AG08395 (cell line): ENCODE data around the gene OCA2.

Experiments
- DNase-seq: peaks from one replicate; pipeline ENCODE4 v3.0.0; 2012; ENCODE audit warnings: mixed read lengths, low spot score

Gene OCA2

GRCh38 chr15:28120359-28120640 lies 21.2 kb upstream of the OCA2 start:
- no peak for DNase-seq

- no peak for DNase-seq
Measured at GRCh38 chr15:28118531-28118930, 19.4 kb upstream of the OCA2 start.

- no peak for DNase-seq
Measured at GRCh38 chr15:28118083-28118482, 19.0 kb upstream of the OCA2 start.

GRCh38 chr15:28117432-28117990 lies 18.4 kb upstream of the OCA2 start:
- DNase-seq, result no peak

- no peak for DNase-seq
Measured at GRCh38 chr15:28116521-28117431, 17.7 kb upstream of the OCA2 start.

- DNase-seq, result no peak
Measured at GRCh38 chr15:28115871-28116270, 16.8 kb upstream of the OCA2 start.

- DNase-seq, result peak; percentile 87
Measured at GRCh38 chr15:28114721-28115622, 15.9 kb upstream of the OCA2 start.

GRCh38 chr15:28114114-28114455 lies 15.0 kb upstream of the OCA2 start:
- DNase-seq, result no peak

- no peak for DNase-seq
Measured at GRCh38 chr15:28113394-28114113, 14.4 kb upstream of the OCA2 start.

- DNase-seq, result no peak
Measured at GRCh38 chr15:28112962-28113361, 13.8 kb upstream of the OCA2 start.

GRCh38 chr15:28112101-28112760 lies 13.1 kb upstream of the OCA2 start:
- DNase-seq, result no peak

- DNase-seq, result no peak
Measured at GRCh38 chr15:28111543-28111942, 12.4 kb upstream of the OCA2 start.

GRCh38 chr15:28110481-28110881 lies 11.4 kb upstream of the OCA2 start:
- DNase-seq, result no peak

- no peak for DNase-seq
Measured at GRCh38 chr15:28109626-28110455, 10.7 kb upstream of the OCA2 start.

GRCh38 chr15:28107904-28108275 lies 8.8 kb upstream of the OCA2 start:
- no peak for DNase-seq

GRCh38 chr15:28107111-28107903 lies 8.2 kb upstream of the OCA2 start:
- peak; percentile 24 for DNase-seq

- peak; percentile 40 for DNase-seq
Measured at GRCh38 chr15:28106294-28107110, 7.4 kb upstream of the OCA2 start.

- DNase-seq, result no peak
Measured at GRCh38 chr15:28105793-28106192, 6.7 kb upstream of the OCA2 start.

GRCh38 chr15:28105224-28105791 lies 6.2 kb upstream of the OCA2 start:
- DNase-seq, result no peak
